ENCODE data around the gene PRR29.

PRR29 gene

GRCh38 chr17:63963123-63963522 lies 35.0 kb upstream of the PRR29 start:
- H3K36me3 ChIP-seq (ENCODE audit: low read length) = no peaks in the 10 kb centered on the region
- H2AFZ ChIP-seq (ENCODE audit: low read depth, low read length, severe bottlenecking) = no peak overlapping the region
- H3K4me2 ChIP-seq (ENCODE audit: low read depth, low read length, poor library complexity, severe bottlenecking) = no peak overlapping the region
- no peak overlapping the region for H3K27ac ChIP-seq (ENCODE audit: low read depth, low read length)
- no peak for TF ChIP-seq EZH2phosphoT487 (conservative IDR thresholded peaks at IDR 0.05; ENCODE audit: low read length)
- TF ChIP-seq CTCF (IDR thresholded peaks at IDR 0.05; ENCODE audit: insufficient read depth, low read length, poor library complexity, severe bottlenecking) = no peak
- H3K79me2 ChIP-seq (ENCODE audit: insufficient read depth, low read length) = no peaks in the 10 kb centered on the region
- H3F3A ChIP-seq (ENCODE audit: insufficient read depth) = no peaks in the 10 kb centered on the region
- H3K27me3 ChIP-seq (ENCODE audit: low read length) = no peaks in the 10 kb centered on the region
- H3K9me3 ChIP-seq (ENCODE audit: insufficient read depth, low read length) = no peaks in the 10 kb centered on the region
- H3K9ac ChIP-seq (ENCODE audit: low read length) = no peak overlapping the region
- no peaks in the 10 kb centered on the region for H4K20me1 ChIP-seq (ENCODE audit: low read depth, low read length)
- no peak overlapping the region for H3K4me3 ChIP-seq (ENCODE audit: insufficient read depth, low read length, poor library complexity, severe bottlenecking)
- H3K9me2 ChIP-seq (replicated peaks; ENCODE audit: insufficient read depth, low read length) = no peaks in the 10 kb centered on the region

GRCh38 chr17:63966646-63967264 lies 31.4 kb upstream of the PRR29 start:
- no peak overlapping the region for H3K9ac ChIP-seq (ENCODE audit: low read length)
- H3F3A ChIP-seq (ENCODE audit: insufficient read depth) = no peaks in the 10 kb centered on the region
- H3K4me2 ChIP-seq (ENCODE audit: low read depth, low read length, poor library complexity, severe bottlenecking) = no peak overlapping the region
- no peak overlapping the region for H3K4me3 ChIP-seq (ENCODE audit: insufficient read depth, low read length, poor library complexity, severe bottlenecking)
- no peaks in the 10 kb centered on the region for H3K9me3 ChIP-seq (ENCODE audit: insufficient read depth, low read length)
- no peak for TF ChIP-seq CTCF (IDR thresholded peaks at IDR 0.05; ENCODE audit: insufficient read depth, low read length, poor library complexity, severe bottlenecking)
- TF ChIP-seq EZH2phosphoT487 (conservative IDR thresholded peaks at IDR 0.05; ENCODE audit: low read length) = no peak
- H3K79me2 ChIP-seq (ENCODE audit: insufficient read depth, low read length) = no peaks in the 10 kb centered on the region
- no peaks in the 10 kb centered on the region for H3K9me2 ChIP-seq (replicated peaks; ENCODE audit: insufficient read depth, low read length)
- H3K27me3 ChIP-seq (ENCODE audit: low read length) = no peaks in the 10 kb centered on the region
- no peaks in the 10 kb centered on the region for H4K20me1 ChIP-seq (ENCODE audit: low read depth, low read length)
- no peak overlapping the region for H3K27ac ChIP-seq (ENCODE audit: low read depth, low read length)
- H3K36me3 ChIP-seq (ENCODE audit: low read length) = no peaks in the 10 kb centered on the region
- H2AFZ ChIP-seq (ENCODE audit: low read depth, low read length, severe bottlenecking) = no peak overlapping the region

GRCh38 chr17:63967953-63968352 lies 30.2 kb upstream of the PRR29 start:
- no peaks in the 10 kb centered on the region for H4K20me1 ChIP-seq (ENCODE audit: low read depth, low read length)
- no peaks in the 10 kb centered on the region for H3K36me3 ChIP-seq (ENCODE audit: low read length)
- no peaks in the 10 kb centered on the region for H3K27me3 ChIP-seq (ENCODE audit: low read length)
- no peaks in the 10 kb centered on the region for H3K9me3 ChIP-seq (ENCODE audit: insufficient read depth, low read length)
- H3K27ac ChIP-seq (ENCODE audit: low read depth, low read length) = no peak overlapping the region
- H2AFZ ChIP-seq (ENCODE audit: low read depth, low read length, severe bottlenecking) = no peak overlapping the region
- H3K79me2 ChIP-seq (ENCODE audit: insufficient read depth, low read length) = no peaks in the 10 kb centered on the region
- no peaks in the 10 kb centered on the region for H3K9me2 ChIP-seq (replicated peaks; ENCODE audit: insufficient read depth, low read length)
- H3K4me3 ChIP-seq (ENCODE audit: insufficient read depth, low read length, poor library complexity, severe bottlenecking) = no peak overlapping the region
- TF ChIP-seq EZH2phosphoT487 (conservative IDR thresholded peaks at IDR 0.05; ENCODE audit: low read length) (no peak), CTCF (IDR thresholded peaks at IDR 0.05; ENCODE audit: insufficient read depth, low read length, poor library complexity, severe bottlenecking) (no peak)
- no peak overlapping the region for H3K4me2 ChIP-seq (ENCODE audit: low read depth, low read length, poor library complexity, severe bottlenecking)
- H3K9ac ChIP-seq (ENCODE audit: low read length) = no peak overlapping the region
- H3F3A ChIP-seq (ENCODE audit: insufficient read depth) = no peaks in the 10 kb centered on the region

Measured in SU-DHL-6 (cell line).